OCI-LY1 (cell line): Measurements from ENCODE around the gene ERGIC2.

Source experiments
- H2AFZ ChIP-seq: fragments of 200-600 bp; sonication (generic), shearing (Covaris generic); 2 replicates; pipeline ENCODE4 v1.6.0; 2014; ENCODE audit warnings: antibody characterized with exemption, mild to moderate bottlenecking, low read length
- H3F3A ChIP-seq: fragments of 200-600 bp; sonication (generic), shearing (Covaris generic); 2 replicates; pipeline ENCODE4 v1.6.0; 2014; ENCODE audit warnings: mild to moderate bottlenecking, antibody characterized with exemption, low read length, moderate library complexity; ENCODE audit not compliant: insufficient read depth
- H3K27ac ChIP-seq: fragments of 200-600 bp; sonication (generic); 2 replicates; pipeline ENCODE4 v1.5.1; 2014; ENCODE audit warnings: low read length, mixed run types, mild to moderate bottlenecking, low read depth; ENCODE audit not compliant: poor library complexity, severe bottlenecking
- H3K27me3 ChIP-seq: fragments of 200-600 bp; sonication (generic); 2 replicates; pipeline ENCODE4 v1.6.0; 2014; ENCODE audit warnings: antibody characterized with exemption, mild to moderate bottlenecking, low read length, moderate library complexity; ENCODE audit not compliant: insufficient read depth
- H3K36me3 ChIP-seq: fragments of 200-600 bp; sonication (generic); 2 replicates; pipeline ENCODE4 v1.6.1; 2014; ENCODE audit warnings: mild to moderate bottlenecking, antibody characterized with exemption, low read length, moderate library complexity, mixed read lengths; ENCODE audit not compliant: insufficient read depth
- H3K4me1 ChIP-seq: fragments of 200-600 bp; sonication (generic); 2 replicates; pipeline ENCODE4 v1.5.1; 2014; ENCODE audit warnings: mild to moderate bottlenecking, low read length, moderate library complexity; ENCODE audit not compliant: insufficient read depth, severe bottlenecking
- H3K4me2 ChIP-seq: fragments of 200-600 bp; sonication (generic), shearing (Covaris generic); 2 replicates; pipeline ENCODE4 v1.6.1; 2014; ENCODE audit warnings: low read length
- H3K4me3 ChIP-seq: fragments of 200-600 bp; sonication (generic); 2 replicates; pipeline ENCODE4 v1.5.1; 2014; ENCODE audit warnings: low read length, low read depth, mild to moderate bottlenecking, mixed read lengths; ENCODE audit not compliant: poor library complexity, severe bottlenecking
- H3K79me2 ChIP-seq: fragments of 200-600 bp; shearing (Covaris generic); 2 replicates; pipeline ENCODE4 v1.6.1; 2016; ENCODE audit warnings: mixed run types, low read length, mixed read lengths; ENCODE audit not compliant: insufficient read depth
- H3K9ac ChIP-seq: fragments of 200-600 bp; sonication (generic), shearing (Covaris generic); 2 replicates; pipeline ENCODE4 v1.6.1; 2014; ENCODE audit warnings: mild to moderate bottlenecking, low read length, mixed read lengths
- H3K9me2 ChIP-seq: fragments of 200-600 bp; sonication (generic), shearing (Covaris generic); 2 replicates; pipeline ENCODE4 v1.6.1; 2014; ENCODE audit warnings: low read depth, mild to moderate bottlenecking, low read length, mixed read lengths
- H3K9me3 ChIP-seq: fragments of 200-600 bp; shearing (Covaris generic); 2 replicates; pipeline ENCODE4 v1.6.1; 2014; ENCODE audit warnings: low read length, mixed read lengths
- H4K20me1 ChIP-seq: fragments of 200-600 bp; sonication (generic), shearing (Covaris generic); 2 replicates; pipeline ENCODE4 v1.6.0; 2016; ENCODE audit warnings: mild to moderate bottlenecking, low read length; ENCODE audit not compliant: insufficient read depth
- EZH2 ChIP-seq: fragments of 200-600 bp; sonication (generic), shearing (Covaris generic); IDR thresholded peaks from 2 replicates; pipeline ENCODE4 v1.8.0; 2017; ENCODE audit warnings: borderline replicate concordance, mixed run types, mild to moderate bottlenecking, antibody characterized with exemption, low read length, moderate library complexity, mixed read lengths
- TF ChIP-seq, protein P1 (sequence below): fragments of 200-600 bp; sonication (generic), shearing (Covaris generic); IDR thresholded peaks from 2 replicates; pipeline ENCODE4 v1.5.1; 2017; ENCODE audit warnings: mild to moderate bottlenecking, antibody characterized with exemption, low read length, moderate library complexity, mixed read lengths

The ERGIC2 gene

DNA sequence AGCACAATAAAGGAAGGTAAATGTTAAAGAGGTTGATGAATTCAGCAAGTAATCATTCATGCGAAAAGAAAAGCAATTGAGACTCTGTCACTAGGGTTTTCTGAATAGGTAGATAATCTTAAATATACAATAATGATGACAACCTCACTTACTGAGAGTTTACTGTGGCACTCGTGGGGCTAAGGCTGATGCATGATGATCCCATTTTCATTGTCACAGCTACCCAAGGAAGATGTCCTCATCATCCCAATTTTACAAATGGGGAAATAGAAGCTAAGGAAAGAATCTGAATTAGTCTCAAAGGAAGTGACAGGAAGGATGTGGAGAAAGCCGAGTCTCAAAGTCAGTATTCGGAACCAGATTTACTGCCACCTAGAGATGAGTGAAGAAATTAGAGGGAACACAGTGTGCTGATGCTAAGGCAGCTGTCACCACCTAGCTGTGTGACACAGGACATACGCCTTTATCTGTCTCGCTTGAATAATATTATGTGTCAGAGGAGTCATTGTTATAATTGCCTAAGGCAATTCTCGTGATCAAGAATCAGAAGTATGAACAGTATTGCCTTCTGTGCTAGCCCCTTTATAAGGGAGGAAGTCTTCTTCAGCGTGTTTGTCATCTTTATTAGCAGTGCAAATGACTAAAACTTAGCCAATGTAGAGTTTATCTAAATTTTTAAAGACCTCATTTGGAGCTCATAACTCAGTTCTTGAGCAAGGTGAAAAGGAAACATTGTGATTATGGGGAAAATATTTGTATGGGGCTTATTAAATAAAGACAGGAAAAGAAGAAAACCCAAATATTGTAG is 63.2 kb downstream of the ERGIC2 start:
- H3K9me3 ChIP-seq = no peaks in the 10 kb centered on the region
- H3K79me2 ChIP-seq = no peaks in the 10 kb centered on the region
- TF ChIP-seq EZH2 = no peak
- TF ChIP-seq, protein P1, sequence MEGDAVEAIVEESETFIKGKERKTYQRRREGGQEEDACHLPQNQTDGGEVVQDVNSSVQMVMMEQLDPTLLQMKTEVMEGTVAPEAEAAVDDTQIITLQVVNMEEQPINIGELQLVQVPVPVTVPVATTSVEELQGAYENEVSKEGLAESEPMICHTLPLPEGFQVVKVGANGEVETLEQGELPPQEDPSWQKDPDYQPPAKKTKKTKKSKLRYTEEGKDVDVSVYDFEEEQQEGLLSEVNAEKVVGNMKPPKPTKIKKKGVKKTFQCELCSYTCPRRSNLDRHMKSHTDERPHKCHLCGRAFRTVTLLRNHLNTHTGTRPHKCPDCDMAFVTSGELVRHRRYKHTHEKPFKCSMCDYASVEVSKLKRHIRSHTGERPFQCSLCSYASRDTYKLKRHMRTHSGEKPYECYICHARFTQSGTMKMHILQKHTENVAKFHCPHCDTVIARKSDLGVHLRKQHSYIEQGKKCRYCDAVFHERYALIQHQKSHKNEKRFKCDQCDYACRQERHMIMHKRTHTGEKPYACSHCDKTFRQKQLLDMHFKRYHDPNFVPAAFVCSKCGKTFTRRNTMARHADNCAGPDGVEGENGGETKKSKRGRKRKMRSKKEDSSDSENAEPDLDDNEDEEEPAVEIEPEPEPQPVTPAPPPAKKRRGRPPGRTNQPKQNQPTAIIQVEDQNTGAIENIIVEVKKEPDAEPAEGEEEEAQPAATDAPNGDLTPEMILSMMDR = peak; percentile 97
- H3K4me2 ChIP-seq = peak overlapping the region; percentile 36; the same call in 1 of the 2 replicates
- H3K4me3 ChIP-seq = no peak overlapping the region
- no peaks in the 10 kb centered on the region for H4K20me1 ChIP-seq
- no peaks in the 10 kb centered on the region for H3K36me3 ChIP-seq
- no peak overlapping the region for H3K27ac ChIP-seq
- no peak overlapping the region for H3K9ac ChIP-seq
- no peak overlapping the region for H2AFZ ChIP-seq
- H3K4me1 ChIP-seq = no peaks in the 10 kb centered on the region
- H3K27me3 ChIP-seq = no peaks in the 10 kb centered on the region
- H3K9me2 ChIP-seq = no peaks in the 10 kb centered on the region
- H3F3A ChIP-seq = no peaks in the 10 kb centered on the region

DNA sequence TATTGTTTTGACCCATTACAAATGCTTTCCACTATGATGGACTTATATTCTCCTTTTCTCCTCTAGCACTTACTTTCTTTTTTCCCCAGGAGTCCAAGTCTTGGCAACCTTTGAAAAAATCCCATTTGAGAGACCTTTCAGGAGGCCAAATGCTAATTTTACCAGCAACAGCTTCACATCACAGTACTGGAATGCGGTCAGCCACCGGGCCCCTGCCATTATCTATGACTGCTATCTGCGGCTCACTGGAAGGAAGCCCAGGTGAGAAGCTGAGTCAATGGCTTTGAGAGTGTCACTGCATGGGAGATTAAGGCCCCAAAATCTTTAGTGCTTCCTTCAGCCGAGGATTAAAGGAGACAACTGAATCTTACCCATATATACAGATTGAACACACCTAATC is 64.2 kb downstream of the ERGIC2 start:
- H3K36me3 ChIP-seq = no peaks in the 10 kb centered on the region
- H3K27ac ChIP-seq = no peak overlapping the region
- TF ChIP-seq, protein P1 = no peak
- TF ChIP-seq EZH2 = no peak
- no peak overlapping the region for H3K4me2 ChIP-seq
- no peak overlapping the region for H2AFZ ChIP-seq
- no peaks in the 10 kb centered on the region for H3K9me3 ChIP-seq
- no peaks in the 10 kb centered on the region for H3K27me3 ChIP-seq
- no peaks in the 10 kb centered on the region for H3K79me2 ChIP-seq
- H3K4me3 ChIP-seq = no peak overlapping the region
- H3K9me2 ChIP-seq = no peaks in the 10 kb centered on the region
- H3K9ac ChIP-seq = no peak overlapping the region
- H3F3A ChIP-seq = no peaks in the 10 kb centered on the region
- no peaks in the 10 kb centered on the region for H4K20me1 ChIP-seq
- H3K4me1 ChIP-seq = no peaks in the 10 kb centered on the region

DNA sequence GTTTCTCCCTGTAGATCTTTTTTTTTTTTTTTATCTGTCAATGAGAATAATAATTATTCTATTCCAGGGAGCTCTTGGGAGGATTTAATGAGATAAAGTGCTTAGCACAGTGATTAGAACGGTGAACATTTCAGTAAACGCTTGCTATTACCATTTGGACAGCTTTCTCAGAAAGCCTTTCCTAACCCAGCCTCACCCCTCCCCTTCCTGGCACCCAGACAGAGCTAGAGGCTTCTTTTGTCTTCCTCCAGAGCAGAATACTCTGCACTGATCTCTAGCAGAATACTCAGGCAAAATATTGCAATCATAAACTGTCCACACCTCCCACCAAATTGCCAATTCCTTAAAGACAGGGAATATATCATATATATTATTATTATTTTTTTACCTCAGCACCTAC is 66.6 kb downstream of the ERGIC2 start:
- Histone ChIP-seq H3K27me3 (no peaks in the 10 kb centered on the region), H3K4me1 (no peaks in the 10 kb centered on the region), H3K79me2 (no peaks in the 10 kb centered on the region), H4K20me1 (no peaks in the 10 kb centered on the region), H3K36me3 (no peaks in the 10 kb centered on the region), H3K27ac (no peak overlapping the region), H3F3A (no peaks in the 10 kb centered on the region), H3K9me2 (no peaks in the 10 kb centered on the region), H3K4me2 (no peak overlapping the region), H3K4me3 (no peak overlapping the region), H2AFZ (no peak overlapping the region), H3K9me3 (no peaks in the 10 kb centered on the region), H3K9ac (no peak overlapping the region)
- TF ChIP-seq EZH2 = no peak
- TF ChIP-seq, protein P1 = no peak
